ENCODE data around the gene UBL3.

GRCh38 chr13:29882076-29882475 is 31.7 kb upstream of the UBL3 start:
- TF ChIP-seq CTCF (IDR thresholded peaks at IDR 0.05) (no peak), POLR2A (IDR thresholded peaks at IDR 0.05) (no peak)
